GM21825 (cell line): Measurements from ENCODE around the gene OR51E2.
A peak's percentile ranks its signal among the peaks of the same experiment; 100 is the strongest.
"Not testable (repeated sequence)": the region's sequence is repeated elsewhere in the genome, so short reads cannot be mapped to it uniquely, and the experiment has no call there.

ENCODE experiments used
- ATAC-seq: cut with Tn5 transposase; IDR thresholded peaks from one replicate; pipeline ENCODE4 v1.9.1; 2021; ENCODE audit warnings: mild to moderate bottlenecking, moderate library complexity; ENCODE audit not compliant: unreplicated experiment

OR51E2 gene, protein sequence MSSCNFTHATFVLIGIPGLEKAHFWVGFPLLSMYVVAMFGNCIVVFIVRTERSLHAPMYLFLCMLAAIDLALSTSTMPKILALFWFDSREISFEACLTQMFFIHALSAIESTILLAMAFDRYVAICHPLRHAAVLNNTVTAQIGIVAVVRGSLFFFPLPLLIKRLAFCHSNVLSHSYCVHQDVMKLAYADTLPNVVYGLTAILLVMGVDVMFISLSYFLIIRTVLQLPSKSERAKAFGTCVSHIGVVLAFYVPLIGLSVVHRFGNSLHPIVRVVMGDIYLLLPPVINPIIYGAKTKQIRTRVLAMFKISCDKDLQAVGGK

DNA sequence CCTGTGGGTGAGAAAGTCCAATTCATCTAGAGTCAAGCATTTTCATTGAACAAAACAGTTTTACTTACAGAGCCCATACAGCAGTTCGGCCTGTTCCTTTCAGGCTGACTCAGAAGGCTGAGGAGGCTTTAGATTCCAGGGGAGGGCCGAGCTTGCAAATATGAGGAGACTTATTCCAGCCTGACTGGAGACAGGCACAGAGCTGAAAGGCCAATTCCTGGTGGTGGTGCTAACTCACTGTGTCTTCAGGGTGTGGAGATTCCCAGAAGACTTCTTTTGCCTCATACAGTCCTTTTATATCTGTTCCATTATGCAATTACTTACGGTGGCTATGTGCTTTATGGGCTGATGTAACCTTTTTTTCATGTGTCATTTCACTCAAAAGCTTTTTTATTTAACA, at the start of gene OR51E2:
Gene OR51E2, minus strand, starts transcription at position 269 of the 400 bp plus-strand sequence. CDS start 15,142 bp downstream, outside the sequence.
- ATAC-seq: no peak

DNA sequence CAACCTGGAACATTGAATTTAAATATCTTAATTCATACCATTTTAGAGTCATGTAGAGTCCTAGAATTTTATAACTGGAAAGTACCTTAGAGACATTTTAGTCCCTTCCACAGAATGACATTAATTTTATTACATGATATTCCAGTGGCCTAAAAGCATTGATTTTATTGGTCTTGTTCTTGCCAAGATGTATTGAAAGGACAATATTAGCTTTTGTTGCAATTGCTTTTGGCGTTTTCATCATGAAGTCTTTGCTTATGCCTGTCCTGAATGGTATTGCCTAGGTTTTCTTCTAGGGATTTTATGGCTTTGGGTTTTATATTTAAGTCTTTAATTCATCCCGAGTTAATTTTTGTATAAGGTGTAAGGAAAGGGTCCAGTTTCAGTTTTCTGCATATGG, 43.1 kb upstream of the OR51E2 start:
- no peak for ATAC-seq

GRCh38 chr11:4727171-4727570, 29.5 kb upstream of the OR51E2 start:
- no peak for ATAC-seq

GRCh38 chr11:4722616-4723534, 25.2 kb upstream of the OR51E2 start:
- ATAC-seq: not testable (repeated sequence)

- ATAC-seq: no peak
These were observed 16.6 kb upstream of the OR51E2 start for GRCh38 chr11:4714300-4714699.

DNA sequence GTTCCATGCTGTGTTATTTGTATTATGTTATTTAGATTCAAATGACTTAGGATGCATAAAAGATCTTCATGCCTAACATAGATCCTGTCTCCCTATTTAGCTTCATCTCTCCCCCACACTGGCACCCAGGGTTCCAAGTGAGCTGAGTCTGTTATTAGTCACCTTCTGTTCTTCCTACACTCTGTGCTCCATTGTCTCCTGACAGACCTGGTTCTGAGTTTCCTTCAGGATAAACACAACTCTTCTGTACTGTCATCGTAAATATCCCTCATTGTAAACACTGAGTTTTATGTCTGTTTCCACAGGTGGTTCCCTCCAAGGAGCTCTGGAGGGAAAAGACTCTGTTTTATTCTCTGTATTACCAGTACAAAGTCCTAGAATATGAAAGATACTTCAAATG, 15.6 kb upstream of the OR51E2 start:
- no peak for ATAC-seq

DNA sequence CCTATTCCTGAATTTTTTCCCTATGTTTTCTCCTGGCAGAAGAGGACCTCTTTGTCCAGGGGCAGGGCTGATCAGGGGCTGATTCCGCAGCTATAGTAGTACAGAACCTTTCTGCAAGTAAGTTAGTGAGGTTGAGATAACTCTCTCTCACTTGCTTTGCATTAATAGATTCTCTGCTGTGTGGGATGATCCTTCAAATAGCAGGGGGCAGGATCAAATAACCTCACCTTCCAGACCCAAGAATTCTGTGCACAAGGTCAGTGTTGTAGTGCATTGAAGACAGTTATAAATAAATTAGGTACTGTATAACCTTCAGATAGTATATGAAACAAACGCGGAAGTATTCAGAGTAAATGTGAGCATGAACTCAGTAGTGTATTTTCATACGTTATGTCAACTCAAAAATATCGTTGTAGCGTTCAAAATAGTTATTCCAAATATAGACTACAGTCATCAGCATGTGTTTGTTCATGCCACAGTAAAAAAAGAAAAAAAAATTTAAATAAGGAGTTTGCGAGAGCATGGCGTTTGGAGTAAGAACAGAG, 7.2 kb upstream of the OR51E2 start:
- ATAC-seq: no peak

DNA sequence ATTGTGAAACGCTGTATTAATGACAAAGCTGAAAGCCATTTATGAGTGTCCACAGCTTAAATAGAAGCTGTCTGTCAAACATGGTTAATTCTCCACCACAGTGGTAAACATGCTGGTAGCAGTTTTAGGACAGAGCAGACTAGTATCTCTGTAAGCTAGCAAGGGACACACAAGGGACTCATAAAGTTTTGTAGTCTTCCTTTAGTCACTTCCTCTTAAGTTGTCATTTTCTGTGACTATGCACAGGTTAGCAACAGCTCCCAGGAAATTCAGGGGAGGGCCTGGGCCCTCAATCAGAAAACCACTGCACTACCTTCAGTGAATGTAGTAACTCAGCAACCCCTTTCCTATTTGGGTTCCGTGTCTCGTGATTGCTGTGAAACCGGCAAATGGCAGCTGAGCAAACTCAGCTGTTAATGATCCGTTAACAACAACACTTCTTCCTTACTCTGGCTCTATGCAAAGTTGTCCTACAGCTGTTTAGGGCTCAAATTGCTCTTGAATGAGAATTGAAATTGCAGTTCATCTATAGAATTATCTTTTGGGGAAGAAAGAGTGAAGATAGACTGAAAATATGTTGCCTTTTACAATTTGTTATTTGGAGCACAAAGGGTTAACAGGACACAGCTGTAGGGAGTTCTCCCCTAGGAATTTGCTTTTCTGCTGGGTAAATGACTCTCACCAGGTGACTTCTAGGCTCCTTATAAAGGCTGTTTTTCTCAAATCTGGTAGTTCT, 6.6 kb upstream of the OR51E2 start, which contains the start of gene MMP26:
Gene MMP26, plus strand, starts transcription at position 731 of the 736 bp plus-strand sequence.
- no peak for ATAC-seq

DNA sequence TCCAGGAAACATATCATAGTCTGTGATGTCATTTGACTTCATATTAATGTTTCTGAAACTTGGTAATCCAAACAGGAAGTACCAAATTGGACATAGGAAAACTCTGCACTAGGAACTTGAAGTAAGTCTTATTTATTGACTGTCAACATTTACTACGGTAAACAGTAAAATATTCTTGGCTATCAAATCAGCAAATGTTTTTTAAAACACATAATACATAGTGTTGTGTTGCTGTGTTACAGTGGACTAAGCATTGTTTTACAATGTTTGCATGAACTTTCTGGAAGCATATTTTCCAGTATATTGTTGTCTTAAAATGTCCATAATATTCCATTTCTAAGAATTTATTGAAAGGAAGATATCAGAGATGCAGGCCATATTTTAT, 2.8 kb upstream of the OR51E2 start:
- ATAC-seq: no peak

DNA sequence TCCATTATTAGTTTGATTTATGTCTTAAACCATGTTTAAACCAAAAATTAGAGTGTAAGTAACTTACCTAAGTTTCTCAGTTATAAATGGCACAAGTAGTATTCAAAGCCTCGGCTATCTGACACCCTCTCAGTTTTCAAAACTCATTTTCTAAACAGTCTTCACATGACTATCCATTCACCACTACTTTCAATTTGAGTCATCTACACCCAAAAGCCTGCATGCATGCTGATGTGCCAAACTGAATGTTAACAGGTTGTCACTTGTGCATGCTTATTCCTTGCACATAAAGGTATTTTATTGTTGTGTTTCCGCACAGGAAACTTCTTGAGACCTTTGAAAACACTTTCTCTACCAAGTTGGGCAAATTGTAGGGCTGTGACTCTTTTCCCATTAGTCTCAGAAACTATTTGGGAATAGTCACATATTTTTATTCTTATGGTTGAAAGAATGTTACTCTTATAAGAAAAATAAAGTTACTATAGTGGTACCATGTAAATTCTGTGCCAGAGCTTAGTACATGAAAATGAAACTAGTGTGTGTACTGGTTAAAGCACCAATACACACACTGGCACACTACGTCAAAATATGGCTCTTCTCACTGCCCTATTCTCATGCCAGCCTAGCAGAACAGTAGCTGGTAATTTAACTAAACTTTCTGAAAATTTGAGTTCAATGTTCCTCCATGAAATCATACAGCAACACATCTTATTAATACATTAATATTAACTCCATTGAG, 2.2 kb upstream of the OR51E2 start:
- ATAC-seq: peak; percentile 91

DNA sequence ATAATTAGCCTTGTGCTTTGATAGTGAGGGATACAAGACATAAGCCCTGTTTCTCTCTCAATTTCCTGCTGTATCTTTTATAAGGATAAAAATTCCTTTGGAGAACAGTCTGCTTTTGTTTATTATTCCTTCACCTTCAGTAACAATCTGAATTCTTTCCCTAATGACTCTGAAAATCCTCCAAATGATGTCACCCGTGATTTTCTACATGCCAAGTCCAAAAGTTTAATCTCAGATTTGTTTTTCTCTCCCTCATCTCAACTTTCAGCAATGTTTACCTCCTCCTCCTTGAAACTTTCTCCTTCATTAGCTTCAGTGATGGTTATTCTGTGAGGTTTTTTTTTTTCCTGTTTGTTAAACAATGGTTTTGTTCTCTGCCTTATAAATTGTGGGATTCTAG, 2.2 kb downstream of the OR51E2 start:
- no peak for ATAC-seq

- ATAC-seq: no peak
These were observed 12.9 kb downstream of the OR51E2 start for GRCh38 chr11:4684631-4685285.

DNA sequence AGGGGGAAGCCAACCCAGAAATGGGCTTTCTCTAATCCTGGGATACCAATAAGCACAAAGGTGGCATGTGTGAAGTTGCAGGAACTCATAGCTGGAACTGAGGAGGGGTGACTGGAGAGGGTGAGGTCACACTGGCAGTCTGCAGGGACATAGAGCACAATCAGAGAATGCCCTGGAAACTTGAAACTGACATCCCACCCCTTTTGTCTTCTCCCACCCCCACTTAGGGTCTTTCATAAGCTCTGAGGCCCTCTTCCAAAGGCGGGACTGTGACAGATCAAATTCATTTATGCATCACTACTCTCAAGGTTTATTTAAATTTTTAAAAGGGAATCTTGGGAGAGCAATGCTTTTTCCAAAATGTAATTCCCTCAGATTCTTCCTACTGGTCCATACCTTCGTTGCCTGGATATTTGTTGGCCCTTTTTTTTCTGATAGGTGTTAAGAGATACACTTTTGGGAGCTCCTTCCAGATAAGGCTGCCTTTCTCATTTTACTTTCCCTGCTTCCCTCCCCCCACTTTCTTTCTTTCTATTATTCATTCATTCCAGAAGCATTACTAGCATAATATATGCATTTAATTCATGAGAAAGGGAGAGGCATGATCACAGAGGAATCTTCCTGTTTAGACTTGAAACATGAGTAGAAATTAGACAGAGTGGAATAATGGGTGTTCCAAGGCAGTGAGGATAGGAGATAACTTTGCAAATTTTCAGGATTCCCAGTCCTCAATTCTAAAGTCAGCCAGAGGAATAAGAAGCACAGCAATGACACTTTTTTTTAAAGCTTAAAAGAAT, 14.8 kb downstream of the OR51E2 start:
- no peak for ATAC-seq

DNA sequence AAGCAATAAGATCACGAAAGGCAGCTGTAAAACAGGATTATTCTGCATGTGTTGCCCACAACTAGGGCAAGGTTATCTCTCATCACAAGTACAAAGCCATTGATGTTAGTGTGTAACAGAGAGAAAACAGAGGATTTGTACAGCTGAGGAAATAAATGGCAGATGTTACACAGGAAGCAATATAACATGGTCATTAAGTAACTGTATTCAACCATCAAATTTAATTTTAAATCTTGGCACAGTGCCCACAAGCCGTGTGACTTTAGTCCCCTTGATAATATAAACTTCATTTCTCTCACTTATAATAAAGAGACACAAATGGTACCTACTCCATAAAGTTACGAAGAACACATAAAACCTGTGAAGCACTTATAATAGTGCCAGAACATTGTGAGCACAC, 17.3 kb downstream of the OR51E2 start:
- ATAC-seq: no peak

- no peak for ATAC-seq
These were observed 19.7 kb downstream of the OR51E2 start for GRCh38 chr11:4677948-4678347.

DNA sequence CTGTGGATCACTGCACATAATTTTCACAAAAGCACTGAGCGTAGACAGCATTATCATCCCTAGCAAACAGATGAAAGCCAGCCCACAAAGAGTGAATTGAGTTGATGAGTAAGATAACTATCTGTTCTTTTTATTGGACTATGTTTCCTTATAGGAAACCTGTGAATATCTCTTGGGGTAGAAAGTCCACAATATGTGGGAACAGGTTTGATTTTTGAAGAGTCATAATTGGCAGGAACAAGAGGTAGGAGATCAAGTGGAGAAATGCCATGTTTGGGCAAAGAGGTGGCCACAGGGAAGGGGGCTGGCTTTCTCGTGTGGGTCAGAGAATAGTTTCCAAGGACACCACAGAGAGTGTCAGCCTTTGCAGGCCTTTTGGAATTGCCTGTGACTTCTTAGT, 23.9 kb downstream of the OR51E2 start:
- no peak for ATAC-seq

DNA sequence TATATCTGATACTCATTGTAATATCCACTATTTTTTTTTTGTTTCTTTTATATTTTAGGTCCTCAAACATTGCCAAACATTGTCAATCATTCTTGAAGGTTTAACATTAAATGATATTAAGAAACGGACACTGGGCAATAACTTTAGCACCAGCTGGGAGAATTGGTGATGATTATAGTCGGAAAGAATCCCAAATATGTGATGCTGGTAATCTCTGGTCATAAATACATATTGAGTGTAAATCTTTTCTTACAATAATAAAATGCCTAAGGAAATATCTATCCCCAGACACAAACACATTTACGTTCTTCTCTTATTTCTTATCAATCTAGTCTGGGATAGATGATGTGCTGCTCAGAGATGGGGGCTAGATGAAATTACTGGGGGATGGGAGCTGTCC, 25.2 kb downstream of the OR51E2 start:
- no peak for ATAC-seq

DNA sequence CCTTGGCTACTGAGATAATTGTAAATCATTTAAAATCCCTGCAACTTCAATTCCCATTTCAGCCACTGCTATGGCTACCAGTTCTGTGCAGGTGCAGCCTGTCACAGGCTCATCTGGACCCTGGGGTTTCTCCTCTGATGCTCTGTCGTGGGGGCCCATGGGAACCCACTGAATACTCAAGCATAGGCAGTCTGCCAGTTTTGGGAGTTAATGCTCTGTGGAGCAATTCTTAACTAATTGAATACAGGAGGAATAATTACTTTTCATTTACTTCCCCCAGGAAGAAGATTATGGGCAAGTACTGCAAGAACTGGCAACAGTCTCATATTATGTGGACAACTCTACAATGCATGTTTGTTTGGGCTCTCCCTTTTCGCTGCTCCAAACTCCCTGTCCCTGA, 25.9 kb downstream of the OR51E2 start:
- no peak for ATAC-seq

DNA sequence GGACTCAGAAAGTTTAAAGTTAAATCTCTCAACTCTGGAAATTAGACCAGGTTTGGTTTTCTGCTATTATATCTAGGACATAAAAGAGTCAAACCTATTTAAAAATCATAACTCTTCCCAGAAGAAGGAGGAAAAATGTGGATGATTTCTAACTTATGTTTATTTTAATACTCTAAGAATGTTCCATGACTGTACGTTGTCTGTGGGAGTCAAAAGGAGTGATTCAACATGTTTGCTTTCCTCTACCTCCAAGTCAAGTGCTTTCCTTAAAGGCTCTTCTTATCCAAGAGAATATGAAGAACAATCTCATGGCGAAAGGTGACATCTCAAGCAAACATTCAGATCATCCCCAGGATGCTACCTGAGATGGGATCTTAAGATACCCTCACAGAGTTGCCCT, 32.2 kb downstream of the OR51E2 start:
- no peak for ATAC-seq
